Non-pigmented ciliary epithelial cell (primary cell): ENCODE data around the gene ZDHHC5.
A peak's percentile ranks its signal among the peaks of the same experiment; 100 is the strongest.
"Not testable (repeated sequence)": the region's sequence is repeated elsewhere in the genome, so short reads cannot be mapped to it uniquely, and the experiment has no call there.

Experiments used
- DNase-seq: peaks from one replicate; pipeline ENCODE4 v3.0.0-alpha.2; 2010; ENCODE audit warnings: low read depth

Gene ZDHHC5

GRCh38 chr11:57667117-57667735 is 688 bp upstream of the ZDHHC5 start:
- peak; percentile 95 for DNase-seq

- no peak for DNase-seq
These were observed 494 bp downstream of the ZDHHC5 start for GRCh38 chr11:57668434-57668782.

- DNase-seq, result no peak
These were observed 6.3 kb downstream of the ZDHHC5 start for GRCh38 chr11:57674251-57674650.

GRCh38 chr11:57675176-57675941 is 7.4 kb downstream of the ZDHHC5 start:
- DNase-seq, result no peak

GRCh38 chr11:57679396-57679795 is 11.5 kb downstream of the ZDHHC5 start:
- DNase-seq, result no peak

GRCh38 chr11:57680552-57680874 is 12.6 kb downstream of the ZDHHC5 start:
- peak; percentile 10 for DNase-seq

- no peak for DNase-seq
These were observed 13.3 kb downstream of the ZDHHC5 start for GRCh38 chr11:57681168-57681567.

GRCh38 chr11:57690474-57690873 is 22.6 kb downstream of the ZDHHC5 start:
- DNase-seq, result not testable (repeated sequence)

GRCh38 chr11:57698843-57699365 is 31.0 kb downstream of the ZDHHC5 start:
- DNase-seq, result no peak

- no peak for DNase-seq
These were observed 31.9 kb downstream of the ZDHHC5 start for GRCh38 chr11:57699813-57700212.

GRCh38 chr11:57700425-57700824 is 32.5 kb downstream of the ZDHHC5 start:
- no peak for DNase-seq

GRCh38 chr11:57703341-57703740 is 35.4 kb downstream of the ZDHHC5 start:
- DNase-seq, result no peak

GRCh38 chr11:57704932-57705331 is 37.0 kb downstream of the ZDHHC5 start:
- no peak for DNase-seq

- DNase-seq, result not testable (repeated sequence)
These were observed 37.5 kb downstream of the ZDHHC5 start for GRCh38 chr11:57705432-57705831.

- no peak for DNase-seq
These were observed 42.0 kb downstream of the ZDHHC5 start for GRCh38 chr11:57709802-57710367.

- peak; percentile 31 for DNase-seq
These were observed 43.7 kb downstream of the ZDHHC5 start, which contains the start of gene MED19 for GRCh38 chr11:57711414-57712255. TSS of gene MED19 (minus strand) at chr11:57712215. CDS start at chr11:57712179, 36 bp downstream.

- peak; percentile 100 for DNase-seq
These were observed 44.6 kb downstream of the ZDHHC5 start, which contains the start of gene TMX2 for GRCh38 chr11:57712256-57713150. TSS of gene TMX2 (plus strand) at chr11:57712593. CDS start at chr11:57712619, 26 bp downstream.

- no peak for DNase-seq
These were observed 45.9 kb downstream of the ZDHHC5 start for GRCh38 chr11:57713835-57714234.

GRCh38 chr11:57716726-57717125 is 48.8 kb downstream of the ZDHHC5 start:
- not testable (repeated sequence) for DNase-seq

- no peak for DNase-seq
These were observed 59.3 kb downstream of the ZDHHC5 start for GRCh38 chr11:57727185-57727584.

GRCh38 chr11:57728829-57729228 is 60.9 kb downstream of the ZDHHC5 start:
- no peak for DNase-seq
